Astrocyte of the spinal cord (primary cell): ENCODE results near the gene CRACR2B.

Experiments used
- DNase-seq: peaks from one replicate; pipeline ENCODE4 v3.0.0; 2011; ENCODE audit warnings: low read depth, low spot score
- H3K4me3 ChIP-seq: 2 replicates; pipeline ENCODE4 v1.5.1; 2011; ENCODE audit warnings: low read depth, mild to moderate bottlenecking, low read length, moderate library complexity
- CTCF ChIP-seq: IDR thresholded peaks from 2 replicates; pipeline ENCODE4 v1.5.1; 2012; ENCODE audit warnings: low read depth, mild to moderate bottlenecking, low read length, inconsistent platforms
- in situ Hi-C: cut with HindIII; loops from 2 replicates; pipeline ENCODE4 v1.10.0; 2017; ENCODE audit warnings: low sequenced_read_pairs

CRACR2B gene

DNA sequence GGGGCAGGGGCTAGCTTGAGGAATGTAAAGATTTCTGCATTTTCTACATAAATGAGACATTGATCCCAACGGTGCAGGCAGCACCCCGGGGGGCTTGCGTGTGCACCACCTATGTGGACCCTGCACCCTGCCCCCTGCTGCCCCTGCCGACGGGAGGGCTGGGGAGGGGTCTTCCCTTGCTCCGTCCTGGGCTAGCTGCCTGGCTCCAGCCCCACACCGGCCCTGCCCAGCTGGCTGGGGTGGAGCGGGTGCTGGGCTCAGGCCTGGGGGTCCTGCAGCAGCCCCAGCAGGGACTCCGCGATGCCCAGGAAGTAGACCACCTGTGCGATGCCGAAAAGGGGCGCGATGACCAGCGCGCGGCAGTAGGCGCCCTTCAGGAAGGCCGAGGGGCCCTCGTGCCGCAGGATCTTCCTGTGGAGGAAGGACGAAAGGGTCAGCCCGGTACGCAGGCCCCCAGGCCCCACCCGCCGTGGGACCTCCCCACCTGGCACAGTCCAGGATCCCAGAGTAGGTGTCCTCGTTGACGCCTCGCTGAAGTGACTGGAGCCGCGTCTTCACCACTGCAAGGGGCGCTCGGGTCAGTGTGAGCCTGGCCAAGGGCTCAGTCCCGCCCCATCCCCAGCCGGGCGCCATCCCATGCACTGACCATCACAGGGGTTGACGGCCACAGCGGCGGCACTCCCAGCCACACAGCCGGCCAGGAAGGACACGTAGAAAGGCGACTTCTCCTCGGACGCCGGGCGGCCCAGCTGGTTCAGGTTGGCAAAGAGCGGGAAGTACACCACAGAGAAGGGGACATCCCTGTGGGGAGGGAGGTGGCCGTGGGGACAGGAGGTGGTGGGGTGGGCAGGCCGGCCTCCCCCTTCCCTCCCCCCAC lies 35.8 kb upstream of the CRACR2B start:
- H3K4me3 ChIP-seq: no peak overlapping the region
- no peak for TF ChIP-seq CTCF
- in situ Hi-C loops: no loop called here
- DNase-seq: no peak

GRCh38 chr11:792535-792821 lies 35.2 kb upstream of the CRACR2B start:
- no peak overlapping the region for H3K4me3 ChIP-seq
- DNase-seq: no peak
- TF ChIP-seq CTCF: no peak
- in situ Hi-C loops: no loop called here

DNA sequence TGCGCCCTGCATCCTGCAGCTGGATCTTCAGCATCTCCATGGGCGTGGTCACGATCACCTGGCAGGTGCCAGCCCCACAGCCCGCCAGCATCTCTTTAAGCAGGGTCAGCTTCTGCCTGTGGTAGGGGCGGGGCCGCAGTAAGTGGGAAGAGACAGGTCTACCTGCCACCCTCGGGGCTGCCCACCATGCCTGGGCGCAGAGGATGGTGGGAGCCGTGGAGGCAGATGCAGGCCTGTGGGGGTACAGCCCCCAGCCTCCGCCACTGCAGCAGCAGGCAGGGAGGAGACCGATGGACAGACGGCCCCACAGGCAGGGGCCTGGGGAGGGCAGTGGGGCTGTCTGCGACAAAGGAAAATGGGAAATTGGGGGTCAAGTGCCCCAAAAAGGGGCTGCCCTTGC lies 34.8 kb upstream of the CRACR2B start:
- in situ Hi-C loops: no loop called here
- no peak overlapping the region for H3K4me3 ChIP-seq
- no peak for DNase-seq
- no peak for TF ChIP-seq CTCF

DNA sequence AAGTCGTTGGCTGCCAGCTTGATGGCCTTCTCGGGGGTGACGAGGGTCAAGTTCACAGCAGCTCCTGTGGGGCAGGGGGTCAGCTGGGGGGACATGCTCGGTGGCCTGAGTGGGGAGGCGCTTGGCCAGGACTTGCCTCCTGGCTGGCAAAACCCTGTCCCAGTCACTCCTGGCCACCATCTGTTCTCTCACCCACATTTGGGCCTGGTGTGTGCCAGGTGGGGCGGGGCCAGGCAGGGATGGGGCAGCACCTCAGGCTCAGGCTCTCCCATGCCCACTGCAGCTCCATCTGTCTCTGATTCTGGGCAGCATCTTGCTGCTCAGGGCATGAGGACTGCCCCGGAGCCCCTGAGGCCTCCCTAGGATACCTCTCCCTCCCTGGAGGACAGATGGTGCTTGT lies 34.2 kb upstream of the CRACR2B start:
- no peak for TF ChIP-seq CTCF
- H3K4me3 ChIP-seq: no peak overlapping the region
- in situ Hi-C loops: no loop called here
- no peak for DNase-seq

- no peak for TF ChIP-seq CTCF
- no peak overlapping the region for H3K4me3 ChIP-seq
- no peak for DNase-seq
- in situ Hi-C loops: no loop called here
These were observed 33.5 kb upstream of the CRACR2B start for GRCh38 chr11:794013-794765.

DNA sequence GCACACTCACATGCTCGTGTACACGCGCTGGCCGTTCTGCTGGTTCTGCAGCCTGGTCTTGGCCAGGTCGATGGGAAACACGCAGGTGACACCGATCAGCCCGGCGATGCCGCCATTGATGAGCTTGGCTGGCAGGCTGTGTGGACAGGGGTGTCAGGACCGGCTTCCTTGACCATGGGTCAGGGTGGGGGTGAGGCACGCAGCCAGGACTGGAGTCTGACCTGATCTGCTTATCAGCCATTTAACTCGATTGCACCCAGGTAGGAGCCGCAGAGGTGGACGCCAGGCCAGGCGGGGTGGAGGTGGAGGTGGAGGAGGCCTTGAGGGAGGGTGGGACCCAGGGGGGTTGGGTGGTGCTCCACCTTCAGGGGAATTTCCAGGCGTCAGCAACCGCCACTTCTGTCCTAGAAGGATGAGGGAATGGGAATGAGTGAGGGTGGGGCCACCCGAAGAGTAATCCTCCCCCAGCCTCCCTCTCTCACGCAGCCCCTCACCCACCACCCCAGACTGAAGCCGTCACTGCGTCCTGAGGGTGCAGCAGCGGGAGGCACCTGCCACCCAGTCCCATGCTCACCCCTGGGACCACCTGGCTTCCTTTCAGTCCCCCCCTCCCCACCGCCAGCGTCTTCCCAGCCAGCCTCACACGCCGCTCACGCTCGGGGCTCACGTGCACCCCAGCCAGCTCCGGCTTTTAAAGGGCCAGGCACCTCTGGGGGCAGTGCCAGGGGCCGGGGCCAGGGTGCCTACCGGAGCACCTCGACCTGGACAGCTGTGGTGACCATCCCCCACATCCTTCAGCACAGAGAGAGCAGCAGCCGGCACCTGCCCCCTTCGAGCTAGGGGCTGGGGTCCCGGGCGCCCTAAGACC lies 32.7 kb upstream of the CRACR2B start:
- in situ Hi-C loops: no loop called here
- no peak for DNase-seq
- no peak overlapping the region for H3K4me3 ChIP-seq
- TF ChIP-seq CTCF: no peak
